ENCODE measurements around the gene ZPBP2.

- no peak for TF ChIP-seq EZH2 (IDR thresholded peaks at IDR 0.05)
- no peak for TF ChIP-seq POLR2AphosphoS5 (IDR thresholded peaks at IDR 0.05; ENCODE audit: borderline replicate concordance, low read depth, low read length)
These were observed 56.1 kb downstream of the ZPBP2 start for GRCh38 chr17:39923836-39924690.
